ENCODE data around the gene ACTR5. TPM values are rescaled to one million over a fixed set of nuclear protein-coding genes. Genes with fewer than 3 reads are reported as not detected.
A peak's percentile ranks its signal among the peaks of the same experiment; 100 is the strongest.

The ACTR5 gene
- total RNA-seq, 1 experiment from 2014 or later, result 20.0 TPM

DNA sequence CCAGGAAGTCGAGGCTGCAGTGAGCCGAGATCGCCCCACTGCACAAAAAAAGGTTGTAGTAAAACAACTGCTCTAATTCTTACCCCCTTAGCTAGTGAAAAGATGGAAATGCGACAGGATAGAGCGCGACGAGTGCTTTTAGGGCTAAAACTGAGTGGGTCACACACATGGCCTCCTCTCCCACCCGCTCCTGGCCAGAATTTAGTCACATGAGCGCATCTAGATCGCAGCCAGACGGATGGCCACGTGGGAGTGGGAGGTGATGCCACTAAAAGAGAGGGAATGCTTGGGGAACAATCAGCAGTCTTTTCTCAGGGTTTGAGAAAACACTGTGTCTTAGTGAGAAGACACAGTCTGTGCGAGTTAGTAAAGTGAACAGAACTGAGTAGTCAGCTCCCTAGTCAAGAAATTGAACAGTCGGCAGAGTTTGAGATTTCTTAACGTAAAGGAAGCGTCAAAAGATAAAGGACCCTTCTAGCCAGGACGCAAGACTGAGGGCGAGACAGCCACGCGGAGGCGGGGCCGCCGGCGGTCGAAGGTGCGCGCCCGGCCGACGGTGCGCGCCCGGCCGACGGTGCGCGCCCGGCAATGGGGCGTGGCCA lies 664 bp upstream of the ACTR5 start:
- Histone ChIP-seq H3K9me3 (no peaks in the 10 kb centered on the region), H3K4me1 (peaks cover 14% of the 10 kb centered on the region), H3K36me3 (ENCODE audit: control insufficient read depth, insufficient read depth, low read length) (no peaks in the 10 kb centered on the region), H3K4me3 (ENCODE audit: low read depth, low read length) (peak overlapping the region; percentile 57), H3K27me3 (replicated peaks; ENCODE audit: control insufficient read depth, insufficient read depth, low read length) (no peaks in the 10 kb centered on the region)
- TF ChIP-seq, protein P1, sequence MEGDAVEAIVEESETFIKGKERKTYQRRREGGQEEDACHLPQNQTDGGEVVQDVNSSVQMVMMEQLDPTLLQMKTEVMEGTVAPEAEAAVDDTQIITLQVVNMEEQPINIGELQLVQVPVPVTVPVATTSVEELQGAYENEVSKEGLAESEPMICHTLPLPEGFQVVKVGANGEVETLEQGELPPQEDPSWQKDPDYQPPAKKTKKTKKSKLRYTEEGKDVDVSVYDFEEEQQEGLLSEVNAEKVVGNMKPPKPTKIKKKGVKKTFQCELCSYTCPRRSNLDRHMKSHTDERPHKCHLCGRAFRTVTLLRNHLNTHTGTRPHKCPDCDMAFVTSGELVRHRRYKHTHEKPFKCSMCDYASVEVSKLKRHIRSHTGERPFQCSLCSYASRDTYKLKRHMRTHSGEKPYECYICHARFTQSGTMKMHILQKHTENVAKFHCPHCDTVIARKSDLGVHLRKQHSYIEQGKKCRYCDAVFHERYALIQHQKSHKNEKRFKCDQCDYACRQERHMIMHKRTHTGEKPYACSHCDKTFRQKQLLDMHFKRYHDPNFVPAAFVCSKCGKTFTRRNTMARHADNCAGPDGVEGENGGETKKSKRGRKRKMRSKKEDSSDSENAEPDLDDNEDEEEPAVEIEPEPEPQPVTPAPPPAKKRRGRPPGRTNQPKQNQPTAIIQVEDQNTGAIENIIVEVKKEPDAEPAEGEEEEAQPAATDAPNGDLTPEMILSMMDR (IDR thresholded peaks at IDR 0.05; ENCODE audit: insufficient read depth in 1 of 2, low read depth in 1 of 2, low read length in 1 of 2, severe bottlenecking in 1 of 2, unreplicated experiment in 1 of 2), result no peak
- Mint-ChIP-seq H3K27ac (ENCODE audit: unreplicated experiment) (peak overlapping the region; percentile 85), H3K36me3 (ENCODE audit: insufficient read depth, unreplicated experiment) (peaks cover 27% of the 10 kb centered on the region), H3K4me1 (ENCODE audit: low read depth, unreplicated experiment) (peaks cover 10% of the 10 kb centered on the region), H3K27me3 (ENCODE audit: insufficient read depth, unreplicated experiment) (peaks cover 2% of the 10 kb centered on the region), H3K9me3 (ENCODE audit: unreplicated experiment) (no peaks in the 10 kb centered on the region), H3K4me3 (ENCODE audit: unreplicated experiment) (peak overlapping the region; percentile 81)
- no TSS peak for BruUV-seq (replicated peaks)
- peak; percentile 60 to 69 for DNase-seq
- CTCF ChIA-PET, result interaction anchor here (0.9 to 2.5 kb wide), 8 partner anchors 8 to 104 kb away, joined by 3 to 13 read pairs (median 8); no protein-coding TSS in a partner anchor
- POLR2A ChIA-PET, result interaction anchor here (0.6 to 1.0 kb wide), 2 partner anchors 107 to 213 kb away, joined by 3 read pairs; no protein-coding TSS in a partner anchor
- intact Hi-C loops (cut with micrococcal nuclease; ENCODE audit: unreplicated experiment), result loop anchor here (1.0 kb wide), 1 partner anchor 16 kb away; no protein-coding TSS in a partner anchor

DNA sequence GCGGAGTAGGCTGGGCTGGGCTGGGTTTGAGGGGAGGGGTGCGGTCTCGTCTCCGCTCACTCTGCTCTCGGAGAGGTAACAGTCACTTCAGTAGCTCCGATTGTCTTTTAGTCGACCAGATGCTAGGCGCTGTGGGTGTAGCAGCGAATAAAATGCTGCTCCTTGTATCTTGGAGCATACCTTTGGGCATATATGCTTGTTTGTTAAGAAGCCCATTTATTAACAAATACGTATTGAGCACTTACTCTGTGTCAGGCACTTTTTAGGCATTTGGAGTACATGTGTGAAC lies 545 bp downstream of the ACTR5 start:
- no peaks in the 10 kb centered on the region for H3K9me3 ChIP-seq
- intact Hi-C loops (cut with micrococcal nuclease; ENCODE audit: unreplicated experiment), result loop anchor here (1.0 kb wide), 1 partner anchor 18 kb away; no protein-coding TSS in a partner anchor
- peak overlapping the region; percentile 7 for H3K27ac Mint-ChIP-seq (ENCODE audit: unreplicated experiment)
- H3K27me3 ChIP-seq (replicated peaks; ENCODE audit: control insufficient read depth, insufficient read depth, low read length), result no peaks in the 10 kb centered on the region
- no peaks in the 10 kb centered on the region for H3K27me3 Mint-ChIP-seq (ENCODE audit: insufficient read depth, unreplicated experiment)
- POLR2A ChIA-PET, result interaction anchor here (0.5 kb wide), 1 partner anchor 30 kb away, joined by 3 read pairs; no protein-coding TSS in a partner anchor
- no peaks in the 10 kb centered on the region for H3K9me3 Mint-ChIP-seq (ENCODE audit: unreplicated experiment)
- TF ChIP-seq, protein P1 (IDR thresholded peaks at IDR 0.05; ENCODE audit: insufficient read depth in 1 of 2, low read depth in 1 of 2, low read length in 1 of 2, severe bottlenecking in 1 of 2, unreplicated experiment in 1 of 2), result no peak
- no TSS peak for BruUV-seq (replicated peaks)
- no peak for DNase-seq
- peaks cover 10% of the 10 kb centered on the region for H3K4me1 Mint-ChIP-seq (ENCODE audit: low read depth, unreplicated experiment)
- peak overlapping the region; percentile 81 for H3K4me3 Mint-ChIP-seq (ENCODE audit: unreplicated experiment)
- peaks cover 36% of the 10 kb centered on the region for H3K36me3 Mint-ChIP-seq (ENCODE audit: insufficient read depth, unreplicated experiment)
- H3K4me1 ChIP-seq, result peaks cover 14% of the 10 kb centered on the region
- no peaks in the 10 kb centered on the region for H3K36me3 ChIP-seq (ENCODE audit: control insufficient read depth, insufficient read depth, low read length)
- CTCF ChIA-PET, result interaction anchor here (0.6 to 2.5 kb wide), 10 partner anchors 8 to 1548 kb away, joined by 3 to 13 read pairs (median 6); no protein-coding TSS in a partner anchor
- H3K4me3 ChIP-seq (ENCODE audit: low read depth, low read length), result peak overlapping the region; percentile 57

DNA sequence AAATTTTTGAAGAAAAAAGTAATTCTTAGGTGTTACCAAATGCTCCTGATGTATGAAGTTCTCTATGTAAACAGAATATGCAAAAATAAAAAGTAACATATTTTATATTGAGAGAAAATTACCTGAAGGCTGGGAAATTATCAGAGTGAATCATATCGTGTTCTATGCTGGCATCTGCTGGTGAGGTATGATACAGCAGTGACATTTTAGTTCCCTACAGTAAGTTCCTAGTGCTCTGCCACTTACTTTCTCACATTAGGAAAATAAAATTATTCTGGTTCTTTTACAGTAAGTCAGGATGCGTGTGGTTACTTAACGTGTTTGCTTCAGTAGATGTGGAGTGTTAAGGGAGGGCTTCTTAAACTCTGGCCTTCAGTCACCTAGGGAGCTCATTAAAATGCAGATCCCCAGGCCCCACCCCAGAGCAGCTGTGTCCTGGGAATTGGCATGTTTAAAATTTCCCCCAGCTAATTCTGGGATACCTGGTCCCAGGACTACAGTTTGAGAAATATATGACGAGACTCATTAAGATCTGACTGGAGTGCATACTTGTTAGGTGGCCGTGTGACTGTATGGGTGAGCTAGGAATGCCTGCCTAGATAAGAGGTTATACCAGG lies 3.2 kb downstream of the ACTR5 start:
- TF ChIP-seq, protein P1 (IDR thresholded peaks at IDR 0.05; ENCODE audit: insufficient read depth in 1 of 2, low read depth in 1 of 2, low read length in 1 of 2, severe bottlenecking in 1 of 2, unreplicated experiment in 1 of 2), result peak; percentile 88 to 92
- no peaks in the 10 kb centered on the region; the same call in 1 of the 2 replicates for H3K36me3 ChIP-seq (ENCODE audit: control insufficient read depth, insufficient read depth, low read length)
- Mint-ChIP-seq H3K27ac (ENCODE audit: unreplicated experiment) (no peak overlapping the region), H3K4me3 (ENCODE audit: unreplicated experiment) (no peak overlapping the region), H3K27me3 (ENCODE audit: insufficient read depth, unreplicated experiment) (no peaks in the 10 kb centered on the region), H3K36me3 (ENCODE audit: insufficient read depth, unreplicated experiment) (peaks cover 56% of the 10 kb centered on the region), H3K4me1 (ENCODE audit: low read depth, unreplicated experiment) (peaks cover 10% of the 10 kb centered on the region), H3K9me3 (ENCODE audit: unreplicated experiment) (no peaks in the 10 kb centered on the region)
- no peak overlapping the region for H3K4me3 ChIP-seq (ENCODE audit: low read depth, low read length)
- H3K4me1 ChIP-seq, result peaks cover 14% of the 10 kb centered on the region
- intact Hi-C loops (cut with micrococcal nuclease; ENCODE audit: unreplicated experiment), result loop anchor here (1.0 kb wide), 2 partner anchors 25 to 105 kb away; no protein-coding TSS in a partner anchor
- ChIA-PET POLR2A (no interaction called here), CTCF (interaction anchor here (0.8 to 2.2 kb wide), 9 partner anchors 15 to 118 kb away, joined by 3 to 11 read pairs (median 4); no protein-coding TSS in a partner anchor)
- no TSS peak for BruUV-seq (replicated peaks)
- no peaks in the 10 kb centered on the region for H3K27me3 ChIP-seq (replicated peaks; ENCODE audit: control insufficient read depth, insufficient read depth, low read length)
- peak in 1 of 2 experiments; percentile 56 for DNase-seq
- H3K9me3 ChIP-seq, result no peaks in the 10 kb centered on the region

Data from Caco-2 (cell line).